GM19463 (cell line): Measurements from ENCODE around the gene NTSR1.

ENCODE experiments used
- ATAC-seq: cut with Tn5 transposase; IDR thresholded peaks from one replicate; pipeline ENCODE4 v1.9.1; 2021; ENCODE audit warnings: mild to moderate bottlenecking, moderate library complexity; ENCODE audit not compliant: unreplicated experiment

NTSR1 gene

GRCh38 chr20:62723768-62724450, 15.3 kb downstream of the NTSR1 start:
- ATAC-seq = no peak

GRCh38 chr20:62724692-62725595, 16.3 kb downstream of the NTSR1 start:
- no peak for ATAC-seq

GRCh38 chr20:62725596-62726268, 17.1 kb downstream of the NTSR1 start:
- ATAC-seq = no peak

GRCh38 chr20:62726276-62726675, 17.6 kb downstream of the NTSR1 start:
- no peak for ATAC-seq

GRCh38 chr20:62726716-62727583, 18.3 kb downstream of the NTSR1 start:
- ATAC-seq = no peak

GRCh38 chr20:62727584-62728027, 19.0 kb downstream of the NTSR1 start:
- ATAC-seq = no peak

- no peak for ATAC-seq
These were observed 19.6 kb downstream of the NTSR1 start for GRCh38 chr20:62728028-62728780.

- no peak for ATAC-seq
These were observed 20.2 kb downstream of the NTSR1 start for GRCh38 chr20:62728781-62729300.

- ATAC-seq = no peak
These were observed 21.8 kb downstream of the NTSR1 start for GRCh38 chr20:62730481-62730880.

- ATAC-seq = no peak
These were observed 23.6 kb downstream of the NTSR1 start for GRCh38 chr20:62732031-62732760.

GRCh38 chr20:62732842-62733525, 24.3 kb downstream of the NTSR1 start:
- ATAC-seq = no peak

GRCh38 chr20:62733526-62733842, 24.8 kb downstream of the NTSR1 start:
- ATAC-seq = no peak

- no peak for ATAC-seq
These were observed 25.3 kb downstream of the NTSR1 start for GRCh38 chr20:62733891-62734290.

GRCh38 chr20:62734326-62734725, 25.7 kb downstream of the NTSR1 start:
- ATAC-seq = no peak

GRCh38 chr20:62734881-62735280, 26.2 kb downstream of the NTSR1 start:
- ATAC-seq = no peak

GRCh38 chr20:62735331-62735821, 26.7 kb downstream of the NTSR1 start:
- no peak for ATAC-seq

GRCh38 chr20:62736026-62736406, 27.4 kb downstream of the NTSR1 start:
- no peak for ATAC-seq

GRCh38 chr20:62736407-62737071, 27.9 kb downstream of the NTSR1 start:
- ATAC-seq = no peak
